Caco-2 (cell line): ENCODE data around the gene VPS45. TPM values are rescaled to one million over a fixed set of nuclear protein-coding genes. Genes with fewer than 3 reads are reported as not detected.

ENCODE experiments used
- BruUV-seq: library from RNA; stranded (reverse); fragments of 400-500 nt; replicated peaks from 2 replicates; lab custom pipeline; 2021; lab: Mats Ljungman, UMichigan
- CTCF ChIA-PET: fragments of 300-600 bp; sonication (Branson Sonifier 250); formaldehyde crosslinking; loops from one replicate; lab custom pipeline; 2022; ENCODE audit warnings: antibody characterized with exemption; lab: Charles Lee
- POLR2A ChIA-PET: fragments of 300-600 bp; sonication (Branson Sonifier 250); formaldehyde crosslinking; loops from one replicate; lab custom pipeline; 2022; ENCODE audit warnings: antibody characterized with exemption; lab: Charles Lee
- DNase-seq, 2 experiments: peaks; one replicate each; pipeline versions ENCODE4 v3.0.0 to v3.0.0-alpha.2; 2020 to 2022
- H3K27me3 ChIP-seq: replicated peaks from 2 replicates; pipeline ENCODE4 v1.6.0; 2011; ENCODE audit warnings: low read length; ENCODE audit not compliant: control insufficient read depth, insufficient read depth
- H3K36me3 ChIP-seq: 2 replicates; pipeline ENCODE4 v1.5.1; 2011; ENCODE audit warnings: low read length; ENCODE audit not compliant: control insufficient read depth, insufficient read depth
- H3K4me1 ChIP-seq: fragments of 250-450 bp; sonication (Bioruptor Pico); 2 replicates; pipeline ENCODE4 v1.5.1; 2020; ENCODE audit warnings: mild to moderate bottlenecking
- H3K4me3 ChIP-seq: 2 replicates; pipeline ENCODE4 v1.5.1; 2011; ENCODE audit warnings: low read depth, mild to moderate bottlenecking, control low read depth, low read length
- H3K9me3 ChIP-seq: fragments of 250-450 bp; sonication (Bioruptor Pico); 2 replicates; pipeline ENCODE4 v1.5.1; 2020; ENCODE audit warnings: mild to moderate bottlenecking, moderate library complexity
- H3K27ac Mint-ChIP-seq: one replicate; pipeline ENCODE4 v1.8.0; 2022; ENCODE audit warnings: mixed read lengths; ENCODE audit not compliant: unreplicated experiment
- H3K27me3 Mint-ChIP-seq: one replicate; pipeline ENCODE4 v1.8.0; 2022; ENCODE audit warnings: mixed read lengths; ENCODE audit not compliant: insufficient read depth, unreplicated experiment
- H3K36me3 Mint-ChIP-seq: one replicate; pipeline ENCODE4 v1.8.0; 2022; ENCODE audit warnings: mild to moderate bottlenecking, mixed read lengths; ENCODE audit not compliant: insufficient read depth, unreplicated experiment
- H3K4me1 Mint-ChIP-seq: one replicate; pipeline ENCODE4 v1.8.0; 2022; ENCODE audit warnings: low read depth, mixed read lengths; ENCODE audit not compliant: unreplicated experiment
- H3K4me3 Mint-ChIP-seq: one replicate; pipeline ENCODE4 v1.8.0; 2022; ENCODE audit warnings: mild to moderate bottlenecking, moderate library complexity, mixed read lengths; ENCODE audit not compliant: unreplicated experiment
- H3K9me3 Mint-ChIP-seq: one replicate; pipeline ENCODE4 v1.8.0; 2022; ENCODE audit warnings: mixed read lengths; ENCODE audit not compliant: unreplicated experiment
- intact Hi-C: fragments of 100-400 bp; cut with micrococcal nuclease; formaldehyde crosslinking; loops from one replicate; pipeline ENCODE4 v1.10.0; 2022; ENCODE audit not compliant: unreplicated experiment
- total RNA-seq: library from RNA; stranded (reverse); gene quantifications from 2 replicates; pipeline ENCODE4 v1.2.3, GENCODE V29; 2022
- TF ChIP-seq, protein P1 (sequence below), 2 experiments: fragments of 200-600 bp in 1 of 2; IDR thresholded peaks; 1 replicate in 1 of 2; 2 replicates in 1 of 2; pipeline versions ENCODE4 v1.5.1 to v1.8.0; 2011 to 2022; ENCODE audit warnings: antibody characterized with exemption in 1 of 2, control low read depth in 1 of 2, inconsistent platforms in 1 of 2, low read depth in 1 of 2, low read length in 1 of 2, mild to moderate bottlenecking in 1 of 2, moderate library complexity in 1 of 2; ENCODE audit not compliant: insufficient read depth in 1 of 2, severe bottlenecking in 1 of 2, unreplicated experiment in 1 of 2

VPS45 gene
- total RNA-seq, 1 experiment from 2014 or later: 19.8 TPM

DNA sequence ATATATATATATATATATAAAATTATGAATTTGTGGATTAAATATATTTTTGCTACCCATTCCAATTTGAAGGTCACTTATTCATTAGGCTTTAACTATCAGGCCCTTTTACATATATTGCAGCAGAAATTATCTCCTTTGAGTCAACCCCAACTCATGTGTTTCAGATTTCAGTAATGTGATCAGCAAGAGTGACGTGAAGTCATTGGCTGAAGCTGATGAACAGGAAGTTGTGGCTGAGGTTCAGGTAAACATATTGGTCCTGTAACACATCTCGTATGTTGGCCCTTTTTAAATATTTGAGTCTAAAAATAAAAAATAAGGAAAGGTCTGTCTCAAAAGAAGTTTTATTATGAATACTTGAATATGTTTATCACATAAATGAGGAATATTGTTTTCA, 8.5 kb downstream of the VPS45 start:
- CTCF ChIA-PET: no interaction called here
- Histone ChIP-seq H3K4me3 (no peak overlapping the region), H3K9me3 (no peaks in the 10 kb centered on the region), H3K27me3 (no peaks in the 10 kb centered on the region), H3K36me3 (no peaks in the 10 kb centered on the region), H3K4me1 (no peaks in the 10 kb centered on the region)
- H3K4me3 Mint-ChIP-seq: no peak overlapping the region
- no peak overlapping the region for H3K27ac Mint-ChIP-seq
- intact Hi-C loops: no loop called here
- POLR2A ChIA-PET: no interaction called here
- TF ChIP-seq, protein P1, sequence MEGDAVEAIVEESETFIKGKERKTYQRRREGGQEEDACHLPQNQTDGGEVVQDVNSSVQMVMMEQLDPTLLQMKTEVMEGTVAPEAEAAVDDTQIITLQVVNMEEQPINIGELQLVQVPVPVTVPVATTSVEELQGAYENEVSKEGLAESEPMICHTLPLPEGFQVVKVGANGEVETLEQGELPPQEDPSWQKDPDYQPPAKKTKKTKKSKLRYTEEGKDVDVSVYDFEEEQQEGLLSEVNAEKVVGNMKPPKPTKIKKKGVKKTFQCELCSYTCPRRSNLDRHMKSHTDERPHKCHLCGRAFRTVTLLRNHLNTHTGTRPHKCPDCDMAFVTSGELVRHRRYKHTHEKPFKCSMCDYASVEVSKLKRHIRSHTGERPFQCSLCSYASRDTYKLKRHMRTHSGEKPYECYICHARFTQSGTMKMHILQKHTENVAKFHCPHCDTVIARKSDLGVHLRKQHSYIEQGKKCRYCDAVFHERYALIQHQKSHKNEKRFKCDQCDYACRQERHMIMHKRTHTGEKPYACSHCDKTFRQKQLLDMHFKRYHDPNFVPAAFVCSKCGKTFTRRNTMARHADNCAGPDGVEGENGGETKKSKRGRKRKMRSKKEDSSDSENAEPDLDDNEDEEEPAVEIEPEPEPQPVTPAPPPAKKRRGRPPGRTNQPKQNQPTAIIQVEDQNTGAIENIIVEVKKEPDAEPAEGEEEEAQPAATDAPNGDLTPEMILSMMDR (IDR thresholded peaks at IDR 0.05; ENCODE audit: insufficient read depth in 1 of 2, low read depth in 1 of 2, low read length in 1 of 2, severe bottlenecking in 1 of 2, unreplicated experiment in 1 of 2): no peak
- DNase-seq: no peak
- H3K27me3 Mint-ChIP-seq: no peaks in the 10 kb centered on the region
- H3K4me1 Mint-ChIP-seq: no peaks in the 10 kb centered on the region
- H3K9me3 Mint-ChIP-seq: no peaks in the 10 kb centered on the region
- no TSS peak for BruUV-seq
- H3K36me3 Mint-ChIP-seq: peaks cover 14% of the 10 kb centered on the region

GRCh38 chr1:150076985-150077384, 9.4 kb downstream of the VPS45 start:
- DNase-seq: no peak
- Histone ChIP-seq H3K9me3 (no peaks in the 10 kb centered on the region), H3K36me3 (no peaks in the 10 kb centered on the region), H3K4me1 (no peaks in the 10 kb centered on the region), H3K4me3 (no peak overlapping the region), H3K27me3 (no peaks in the 10 kb centered on the region)
- H3K27ac Mint-ChIP-seq: no peak overlapping the region
- H3K4me1 Mint-ChIP-seq: no peaks in the 10 kb centered on the region
- POLR2A ChIA-PET: no interaction called here
- H3K9me3 Mint-ChIP-seq: no peaks in the 10 kb centered on the region
- peaks cover 14% of the 10 kb centered on the region for H3K36me3 Mint-ChIP-seq
- TF ChIP-seq, protein P1 (IDR thresholded peaks at IDR 0.05; ENCODE audit: insufficient read depth in 1 of 2, low read depth in 1 of 2, low read length in 1 of 2, severe bottlenecking in 1 of 2, unreplicated experiment in 1 of 2): no peak
- TSS peak; percentile 16 for BruUV-seq
- intact Hi-C loops: no loop called here
- no peak overlapping the region for H3K4me3 Mint-ChIP-seq
- CTCF ChIA-PET: no interaction called here
- no peaks in the 10 kb centered on the region for H3K27me3 Mint-ChIP-seq

- Histone ChIP-seq H3K9me3 (no peaks in the 10 kb centered on the region), H3K4me3 (no peak overlapping the region), H3K27me3 (no peaks in the 10 kb centered on the region), H3K4me1 (no peaks in the 10 kb centered on the region), H3K36me3 (no peaks in the 10 kb centered on the region)
- Mint-ChIP-seq H3K9me3 (no peaks in the 10 kb centered on the region), H3K36me3 (peaks cover 8% of the 10 kb centered on the region), H3K27ac (no peak overlapping the region), H3K4me3 (no peak overlapping the region), H3K4me1 (no peaks in the 10 kb centered on the region), H3K27me3 (no peaks in the 10 kb centered on the region)
- POLR2A ChIA-PET: no interaction called here
- DNase-seq: no peak
- intact Hi-C loops: no loop called here
- TF ChIP-seq, protein P1 (IDR thresholded peaks at IDR 0.05; ENCODE audit: insufficient read depth in 1 of 2, low read depth in 1 of 2, low read length in 1 of 2, severe bottlenecking in 1 of 2, unreplicated experiment in 1 of 2): no peak
- CTCF ChIA-PET: no interaction called here
- no TSS peak for BruUV-seq
Observed at GRCh38 chr1:150080784-150081183, 13.2 kb downstream of the VPS45 start.
